Mucosa of descending colon (tissue), 3 donors: ENCODE measurements around the gene PIGV. TPM values are rescaled to one million over a fixed set of nuclear protein-coding genes. Genes with fewer than 3 reads are reported as not detected.

Experiments used
- ATAC-seq: fragments of 200-7000 bp; cut with Tn5 transposase; one replicate; pipeline ENCODE4 v1.9.1; 2020; ENCODE audit warnings: mild to moderate bottlenecking, moderate library complexity
- DNase-seq, 3 donors: peaks; one replicate each; pipeline ENCODE4 v3.0.0-alpha.2; 2020
- H3K36me3 ChIP-seq: fragments of 200-600 bp; one replicate; pipeline ENCODE4 v1.8.0; 2021; ENCODE audit warnings: low read depth, mild to moderate bottlenecking
- H3K4me1 ChIP-seq: fragments of 200-600 bp; one replicate; pipeline ENCODE4 v1.8.0; 2021; ENCODE audit warnings: low read depth, mild to moderate bottlenecking
- H3K4me3 ChIP-seq: fragments of 200-600 bp; one replicate; pipeline ENCODE4 v1.8.0; 2021; ENCODE audit warnings: mild to moderate bottlenecking
- H3K9me3 ChIP-seq: fragments of 200-600 bp; one replicate; pipeline ENCODE4 v1.8.0; 2021; ENCODE audit warnings: mild to moderate bottlenecking
- intact Hi-C, 2 donors: fragments of 100-400 bp; cut with DNase I in 1 of 2; cut with micrococcal nuclease in 1 of 2; formaldehyde crosslinking; loops; one replicate each; pipeline versions ENCODE4 v1.11.0 to v1.11.1; 2022; cut with DNase I, micrococcal nuclease
- total RNA-seq, 3 donors: library from RNA; stranded (reverse); fragmentation: NEBNext Ultra II Directional in 2 of 3; extraction: Animal tissue kit (Norgen Biotek cat#: 25700) in 2 of 3; gene quantifications; one replicate each; pipeline versions ENCODE4 v1.2.1 to v1.2.4, GENCODE V29; 2021 to 2023
- TF ChIP-seq, protein P1 (sequence below): fragments of 200-600 bp; IDR thresholded peaks from one replicate; pipeline ENCODE4 v1.8.0; 2022; ENCODE audit warnings: antibody characterized with exemption, mild to moderate bottlenecking
- donor health status: DM: no; HTN: no; CAD: no; lungs with moderate emphysema.
- donor health status: DM: no; HTN: no; CAD: no.
- donor health status: DM: no; HTN: yes; CAD: no.

Gene PIGV
- total RNA-seq, 3 donors from 2014 or later, result 16.5 to 22.3 (median 17.5) TPM

DNA sequence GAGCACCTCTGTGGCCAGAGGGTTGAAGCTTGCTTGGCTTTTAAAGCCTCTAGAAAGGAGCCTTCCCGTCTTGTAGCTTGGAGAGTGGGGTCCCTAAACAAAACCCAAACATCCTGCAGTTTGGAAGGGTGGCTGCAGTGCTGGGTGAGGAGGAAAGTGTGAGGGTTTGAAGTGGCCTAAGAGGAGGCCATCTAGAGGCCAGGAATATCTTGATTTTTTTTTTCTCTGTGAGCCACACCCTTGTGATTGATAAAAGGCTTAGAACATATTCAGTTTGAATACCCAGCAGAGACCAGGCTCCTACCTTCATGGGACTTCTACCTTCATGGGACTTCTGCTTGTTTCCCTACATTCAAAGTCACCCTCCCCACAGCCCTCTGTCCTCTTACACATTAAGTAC, 37.3 kb upstream of the PIGV start:
- H3K36me3 ChIP-seq, result peaks cover 4% of the 10 kb centered on the region
- no peak overlapping the region for H3K4me3 ChIP-seq
- intact Hi-C loops, result no loop called here
- TF ChIP-seq, protein P1, sequence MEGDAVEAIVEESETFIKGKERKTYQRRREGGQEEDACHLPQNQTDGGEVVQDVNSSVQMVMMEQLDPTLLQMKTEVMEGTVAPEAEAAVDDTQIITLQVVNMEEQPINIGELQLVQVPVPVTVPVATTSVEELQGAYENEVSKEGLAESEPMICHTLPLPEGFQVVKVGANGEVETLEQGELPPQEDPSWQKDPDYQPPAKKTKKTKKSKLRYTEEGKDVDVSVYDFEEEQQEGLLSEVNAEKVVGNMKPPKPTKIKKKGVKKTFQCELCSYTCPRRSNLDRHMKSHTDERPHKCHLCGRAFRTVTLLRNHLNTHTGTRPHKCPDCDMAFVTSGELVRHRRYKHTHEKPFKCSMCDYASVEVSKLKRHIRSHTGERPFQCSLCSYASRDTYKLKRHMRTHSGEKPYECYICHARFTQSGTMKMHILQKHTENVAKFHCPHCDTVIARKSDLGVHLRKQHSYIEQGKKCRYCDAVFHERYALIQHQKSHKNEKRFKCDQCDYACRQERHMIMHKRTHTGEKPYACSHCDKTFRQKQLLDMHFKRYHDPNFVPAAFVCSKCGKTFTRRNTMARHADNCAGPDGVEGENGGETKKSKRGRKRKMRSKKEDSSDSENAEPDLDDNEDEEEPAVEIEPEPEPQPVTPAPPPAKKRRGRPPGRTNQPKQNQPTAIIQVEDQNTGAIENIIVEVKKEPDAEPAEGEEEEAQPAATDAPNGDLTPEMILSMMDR, result no peak
- ATAC-seq (peak; percentile 36), DNase-seq (no peak)
- H3K9me3 ChIP-seq, result no peaks in the 10 kb centered on the region
- no peaks in the 10 kb centered on the region for H3K4me1 ChIP-seq

DNA sequence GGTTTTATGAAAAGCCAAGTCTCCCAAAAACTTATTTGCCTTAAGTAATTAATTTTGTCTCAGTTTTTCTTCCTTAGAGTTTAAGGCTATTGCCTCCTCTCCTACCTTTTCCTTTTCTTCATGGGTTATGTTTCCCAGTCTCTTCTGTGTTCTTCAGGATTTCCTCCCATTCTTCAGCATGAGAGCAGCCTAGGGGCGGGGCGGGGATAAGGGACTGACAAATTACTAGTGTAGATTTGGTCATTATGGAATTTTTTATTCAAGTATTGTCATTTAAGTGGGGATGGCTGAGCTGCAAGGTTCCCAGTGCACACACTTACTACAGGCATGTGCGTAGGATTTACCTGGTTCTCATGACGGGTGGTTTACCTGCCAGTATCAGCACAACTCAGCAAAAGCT, 35.2 kb upstream of the PIGV start:
- TF ChIP-seq, protein P1, result no peak
- H3K4me3 ChIP-seq, result no peak overlapping the region
- DNase-seq, result no peak
- H3K9me3 ChIP-seq, result no peaks in the 10 kb centered on the region
- intact Hi-C loops, result no loop called here
- H3K36me3 ChIP-seq, result peaks cover 4% of the 10 kb centered on the region
- ATAC-seq, result no peak
- H3K4me1 ChIP-seq, result no peaks in the 10 kb centered on the region

- peaks cover 4% of the 10 kb centered on the region for H3K36me3 ChIP-seq
Measured at GRCh38 chr1:26754086-26754874, 33.5 kb upstream of the PIGV start.

GRCh38 chr1:26758358-26758757, 29.4 kb upstream of the PIGV start:
- Histone ChIP-seq H3K9me3 (no peaks in the 10 kb centered on the region), H3K4me3 (no peak overlapping the region), H3K4me1 (no peaks in the 10 kb centered on the region), H3K36me3 (peaks cover 4% of the 10 kb centered on the region)
- ATAC-seq, result no peak
- TF ChIP-seq, protein P1, result no peak
- intact Hi-C loops, result no loop called here
- DNase-seq, result no peak

More at GRCh38 chr1:26754086-26754874, 33.5 kb upstream of the PIGV start:
- Histone ChIP-seq H3K9me3 (no peaks in the 10 kb centered on the region), H3K4me1 (no peaks in the 10 kb centered on the region), H3K4me3 (no peak overlapping the region)
- ATAC-seq (no peak), DNase-seq (no peak)
- intact Hi-C loops, result no loop called here
- TF ChIP-seq, protein P1, result no peak

GRCh38 chr1:26759531-26759930, 28.2 kb upstream of the PIGV start:
- DNase-seq (no peak), ATAC-seq (no peak)
- Histone ChIP-seq H3K36me3 (peaks cover 3% of the 10 kb centered on the region), H3K4me1 (no peaks in the 10 kb centered on the region), H3K9me3 (no peaks in the 10 kb centered on the region), H3K4me3 (no peak overlapping the region)
- TF ChIP-seq, protein P1, result no peak
- intact Hi-C loops, result no loop called here
